ENCODE results near the gene BMP8A.

GRCh38 chr1:39564941-39565340 is 73.5 kb downstream of the BMP8A start:
- TF ChIP-seq SIN3A (IDR thresholded peaks at IDR 0.05; ENCODE audit: borderline replicate concordance, insufficient read depth, low read depth, low read length) (no peak), CTCF (IDR thresholded peaks at IDR 0.05) (no peak)

Data from Panc1 (cell line).